GM12874 (cell line): ENCODE results near the gene DXO.
"Not testable (repeated sequence)": the region's sequence is repeated elsewhere in the genome, so short reads cannot be mapped to it uniquely, and the experiment has no call there.

Experiments used
- TF ChIP-seq, protein P1 (sequence below): IDR thresholded peaks from 2 replicates; pipeline ENCODE4 v1.5.1; 2011; ENCODE audit warnings: low read depth, mild to moderate bottlenecking, control low read depth, low read length, moderate library complexity; ENCODE audit not compliant: insufficient read depth

Gene DXO

DNA sequence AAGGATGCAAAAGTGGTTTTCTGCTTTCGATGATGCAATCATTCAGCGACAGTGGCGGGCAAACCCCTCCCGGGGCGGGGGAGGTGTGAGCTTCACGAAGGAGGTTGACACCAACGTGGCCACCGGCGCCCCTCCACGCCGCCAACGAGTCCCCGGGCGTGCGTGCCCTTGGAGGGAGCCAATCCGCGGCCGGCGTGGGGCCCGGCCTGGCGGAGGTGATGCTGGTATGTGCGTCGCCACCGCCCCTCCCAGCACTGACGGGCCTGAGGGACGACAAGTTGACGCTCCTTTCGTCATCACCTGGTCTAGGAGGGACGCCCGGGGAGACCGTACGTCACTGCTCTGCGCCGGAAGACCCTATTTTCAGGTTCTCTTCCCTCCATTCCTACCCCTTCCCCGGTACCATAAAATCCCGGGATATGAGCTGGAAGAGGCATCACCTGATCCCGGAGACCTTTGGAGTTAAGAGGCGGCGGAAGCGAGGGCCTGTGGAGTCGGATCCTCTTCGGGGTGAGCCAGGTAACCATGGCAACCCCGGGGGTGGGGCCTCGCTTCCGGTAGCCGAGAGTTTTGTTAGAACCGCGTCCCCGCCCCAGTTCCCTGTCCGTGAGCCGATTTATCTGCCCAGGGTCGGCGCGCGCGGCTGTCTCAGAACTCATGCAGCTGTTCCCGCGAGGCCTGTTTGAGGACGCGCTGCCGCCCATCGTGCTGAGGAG is at the start of gene DXO:
TSS of gene DXO (minus strand) at position 146 of the 716 bp plus-strand sequence. CDS start 463 bp downstream, outside the sequence.
- TF ChIP-seq, protein P1, sequence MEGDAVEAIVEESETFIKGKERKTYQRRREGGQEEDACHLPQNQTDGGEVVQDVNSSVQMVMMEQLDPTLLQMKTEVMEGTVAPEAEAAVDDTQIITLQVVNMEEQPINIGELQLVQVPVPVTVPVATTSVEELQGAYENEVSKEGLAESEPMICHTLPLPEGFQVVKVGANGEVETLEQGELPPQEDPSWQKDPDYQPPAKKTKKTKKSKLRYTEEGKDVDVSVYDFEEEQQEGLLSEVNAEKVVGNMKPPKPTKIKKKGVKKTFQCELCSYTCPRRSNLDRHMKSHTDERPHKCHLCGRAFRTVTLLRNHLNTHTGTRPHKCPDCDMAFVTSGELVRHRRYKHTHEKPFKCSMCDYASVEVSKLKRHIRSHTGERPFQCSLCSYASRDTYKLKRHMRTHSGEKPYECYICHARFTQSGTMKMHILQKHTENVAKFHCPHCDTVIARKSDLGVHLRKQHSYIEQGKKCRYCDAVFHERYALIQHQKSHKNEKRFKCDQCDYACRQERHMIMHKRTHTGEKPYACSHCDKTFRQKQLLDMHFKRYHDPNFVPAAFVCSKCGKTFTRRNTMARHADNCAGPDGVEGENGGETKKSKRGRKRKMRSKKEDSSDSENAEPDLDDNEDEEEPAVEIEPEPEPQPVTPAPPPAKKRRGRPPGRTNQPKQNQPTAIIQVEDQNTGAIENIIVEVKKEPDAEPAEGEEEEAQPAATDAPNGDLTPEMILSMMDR = no peak

DNA sequence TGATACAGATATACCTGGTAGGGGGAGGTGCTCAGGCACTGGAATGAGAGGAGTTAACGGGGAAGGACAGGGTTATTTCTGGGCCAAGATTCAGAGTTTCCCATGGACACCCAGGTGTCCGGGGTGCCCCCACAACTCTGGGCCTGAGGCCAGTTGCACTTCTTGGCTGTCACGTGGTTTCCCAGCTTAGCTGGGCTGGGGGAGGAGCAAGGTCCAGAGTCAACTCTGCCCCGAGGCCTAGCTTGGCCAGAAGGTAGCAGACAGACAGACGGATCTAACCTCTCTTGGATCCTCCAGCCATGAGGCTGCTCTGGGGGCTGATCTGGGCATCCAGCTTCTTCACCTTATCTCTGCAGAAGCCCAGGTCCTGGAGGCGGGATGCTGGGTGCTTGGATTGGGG is 42.6 kb upstream of the DXO start, which contains the start of gene C4B:
TSS of gene C4B (plus strand) at position 249 of the 400 bp plus-strand sequence. CDS start at position 300, 51 bp downstream.
- TF ChIP-seq, protein P1 = not testable (repeated sequence)

DNA sequence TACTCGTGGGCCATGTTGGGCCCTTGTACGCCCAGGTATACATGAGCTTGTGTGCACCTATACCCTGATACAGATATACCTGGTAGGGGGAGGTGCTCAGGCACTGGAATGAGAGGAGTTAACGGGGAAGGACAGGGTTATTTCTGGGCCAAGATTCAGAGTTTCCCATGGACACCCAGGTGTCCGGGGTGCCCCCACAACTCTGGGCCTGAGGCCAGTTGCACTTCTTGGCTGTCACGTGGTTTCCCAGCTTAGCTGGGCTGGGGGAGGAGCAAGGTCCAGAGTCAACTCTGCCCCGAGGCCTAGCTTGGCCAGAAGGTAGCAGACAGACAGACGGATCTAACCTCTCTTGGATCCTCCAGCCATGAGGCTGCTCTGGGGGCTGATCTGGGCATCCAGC is 9.8 kb upstream of the DXO start, which contains the start of gene C4A:
TSS of gene C4A (plus strand) at position 314 of the 400 bp plus-strand sequence. CDS start at position 365, 51 bp downstream.
- TF ChIP-seq, protein P1 = not testable (repeated sequence)

DNA sequence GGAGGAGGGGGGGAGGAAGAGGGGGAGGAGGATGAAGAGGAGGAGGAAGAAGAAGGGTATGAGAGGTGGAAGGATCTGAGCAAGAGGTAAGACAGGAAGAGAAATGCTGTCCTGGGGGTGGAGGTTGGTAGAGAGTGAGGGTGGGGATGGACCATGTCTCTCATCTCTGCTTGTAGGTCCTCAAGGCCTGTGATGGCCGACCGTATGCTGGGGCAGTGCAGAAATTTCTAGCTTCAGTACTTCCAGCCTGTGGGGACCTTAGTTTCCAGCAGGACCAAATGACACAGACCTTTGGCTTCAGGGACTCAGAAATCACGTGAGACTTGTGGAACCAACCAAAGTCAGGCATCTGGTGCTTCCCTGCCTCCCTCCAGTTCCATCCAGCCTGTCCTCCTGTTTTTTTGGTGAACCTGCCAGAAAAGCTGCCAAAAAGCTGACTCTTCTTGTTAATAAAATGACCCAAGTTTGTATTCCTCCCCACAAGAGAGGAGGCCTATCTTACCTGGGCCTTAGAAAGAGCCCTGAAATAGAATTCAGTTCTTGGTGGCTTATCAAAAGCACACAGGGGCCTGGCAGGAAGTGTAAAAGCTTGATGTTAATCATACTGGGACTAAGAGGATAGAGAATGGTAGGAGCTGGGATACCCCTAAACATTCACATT is 7.4 kb upstream of the DXO start:
- TF ChIP-seq, protein P1 = no peak

DNA sequence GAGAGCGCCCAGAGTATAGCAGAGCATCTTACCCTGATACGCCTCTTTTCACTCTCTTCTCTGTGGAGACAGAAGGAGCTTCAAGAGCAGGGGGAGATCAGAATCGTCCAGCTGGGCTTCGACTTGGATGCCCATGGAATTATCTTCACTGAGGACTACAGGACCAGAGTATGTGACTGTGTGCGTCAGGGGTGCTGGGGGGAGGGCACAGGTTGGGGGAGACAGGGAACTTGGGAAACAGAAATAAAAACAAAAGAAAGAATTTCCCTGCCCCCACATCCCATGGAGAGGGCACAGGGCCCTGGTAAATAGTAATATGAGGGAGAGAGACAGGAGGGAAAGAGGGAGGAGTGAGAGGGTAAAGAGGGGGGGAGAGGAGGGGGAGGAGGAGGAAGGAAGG is 6.9 kb upstream of the DXO start:
- TF ChIP-seq, protein P1 = no peak

DNA sequence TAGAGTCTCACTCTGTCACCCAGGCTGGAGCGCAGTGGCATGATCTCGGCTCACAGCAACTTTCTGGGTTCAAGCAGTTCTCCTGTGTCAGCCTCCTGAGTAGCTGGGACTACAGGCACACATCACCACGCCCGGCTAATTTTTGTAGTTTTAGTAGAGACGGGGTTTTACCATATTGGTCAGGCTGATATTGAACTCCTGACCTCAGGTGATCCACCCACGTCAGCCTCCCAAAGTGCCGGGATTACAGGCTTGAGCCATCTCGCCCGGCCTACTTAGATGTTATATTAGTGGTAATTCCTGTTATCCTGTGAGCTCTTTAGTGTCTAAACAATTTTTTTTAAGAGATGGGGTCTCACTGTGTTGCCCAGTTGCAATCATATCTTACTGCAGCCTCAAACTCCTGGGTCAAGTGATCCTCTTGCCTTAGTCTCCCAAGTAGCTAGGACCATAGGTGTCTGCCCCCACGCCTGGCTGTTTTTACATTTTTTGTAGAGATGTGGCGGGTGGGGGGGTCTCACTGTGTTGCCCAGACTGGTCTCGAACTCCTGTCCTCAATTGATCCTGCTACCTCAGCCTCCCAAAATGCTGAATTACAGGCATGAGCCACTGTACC is 6.0 kb upstream of the DXO start:
- TF ChIP-seq, protein P1 = no peak

DNA sequence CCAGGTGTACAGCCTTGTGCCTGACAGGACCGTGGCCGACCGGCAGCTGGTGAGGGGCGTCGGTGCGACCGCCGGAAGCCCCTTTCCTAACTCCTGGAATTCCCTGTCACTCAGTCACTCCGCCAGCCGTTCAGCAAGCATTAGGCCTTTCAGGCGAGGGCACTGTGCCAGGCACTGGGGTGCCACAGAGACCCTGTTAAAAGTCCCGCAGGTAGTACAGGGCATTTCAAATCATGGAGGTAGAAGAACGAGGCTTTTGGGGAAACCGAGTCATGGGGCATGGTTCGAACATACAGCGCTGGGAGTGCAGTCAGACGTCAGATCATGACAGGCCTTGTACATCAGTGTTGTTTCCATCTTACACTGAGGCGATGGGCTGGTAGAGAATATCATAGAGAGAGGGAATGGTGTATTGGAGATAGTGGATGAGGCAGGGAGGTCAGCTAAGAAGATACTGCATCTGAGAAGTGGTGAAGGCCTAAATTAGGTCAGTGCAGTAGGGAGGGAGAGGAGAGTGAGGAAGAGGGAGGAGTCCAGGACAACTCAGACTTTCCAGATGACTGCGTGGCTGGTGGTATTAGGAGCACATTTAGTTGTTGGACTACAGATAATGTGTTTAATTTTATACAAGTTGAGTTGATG is 892 bp upstream of the DXO start:
- TF ChIP-seq, protein P1 = no peak
